HG03045 (cell line): ENCODE measurements around the gene IL15.
"Not testable (repeated sequence)": the region's sequence is repeated elsewhere in the genome, so short reads cannot be mapped to it uniquely, and the experiment has no call there.

Source experiments
- ATAC-seq: cut with Tn5 transposase; IDR thresholded peaks from one replicate; pipeline ENCODE4 v1.9.1; 2021; ENCODE audit warnings: mild to moderate bottlenecking, moderate library complexity; ENCODE audit not compliant: unreplicated experiment

The IL15 gene

DNA sequence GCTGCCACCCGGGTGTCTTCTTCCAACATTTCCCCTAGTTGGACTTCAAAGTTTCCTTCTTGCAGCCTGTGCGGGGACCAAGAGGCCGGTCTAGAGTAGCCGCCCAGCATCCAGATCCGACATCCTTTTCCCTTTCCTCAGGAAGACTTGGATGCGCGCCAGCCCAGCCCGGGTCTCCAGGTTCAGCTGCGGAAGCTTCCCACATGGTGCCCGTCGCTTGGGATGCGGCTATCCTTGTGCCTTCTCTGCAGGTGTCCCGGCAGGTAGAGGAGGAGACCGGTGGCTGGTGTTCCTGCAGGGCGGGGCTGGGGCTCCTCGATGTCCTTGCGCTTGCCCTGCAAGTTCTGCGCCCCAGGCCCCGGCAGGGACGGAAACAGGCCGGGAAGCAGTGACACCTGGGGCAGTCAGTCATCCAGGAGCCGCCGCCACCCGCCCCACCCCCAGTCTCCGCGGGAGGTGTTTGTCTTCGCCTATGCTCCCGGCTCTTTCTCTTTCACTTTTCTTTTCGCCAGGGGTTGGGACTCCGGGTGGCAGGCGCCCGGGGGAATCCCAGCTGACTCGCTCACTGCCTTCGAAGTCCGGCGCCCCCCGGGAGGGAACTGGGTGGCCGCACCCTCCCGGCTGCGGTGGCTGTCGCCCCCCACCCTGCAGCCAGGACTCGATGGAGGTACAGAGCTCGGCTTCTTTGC lies at the start of gene IL15:
Gene IL15 (plus strand): TSS at position 502 of the 689 bp plus-strand sequence. CDS start 82,882 bp downstream, outside the sequence.
- peak; percentile 70 for ATAC-seq

- ATAC-seq: no peak
These were observed 48.5 kb upstream of the IL15 start for GRCh38 chr4:141587897-141588296.

DNA sequence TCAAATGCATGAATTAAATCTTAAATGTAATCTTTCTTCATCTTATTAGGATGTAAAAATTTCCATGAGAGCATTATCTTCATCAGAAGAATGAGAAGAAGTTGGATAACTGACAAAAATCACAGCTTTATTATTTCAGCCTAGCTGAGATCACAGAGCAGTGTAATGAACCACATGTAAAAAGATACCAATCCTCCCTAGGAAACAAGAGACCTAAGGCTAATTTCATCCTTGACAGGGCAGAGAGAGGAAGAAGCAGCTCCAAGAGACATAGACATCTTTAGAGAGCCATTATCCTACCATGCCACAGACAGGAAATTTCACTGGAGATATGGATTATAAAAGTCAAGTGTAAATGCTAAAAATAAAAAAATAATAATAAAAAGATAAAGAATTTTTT lies 40.9 kb upstream of the IL15 start:
- no peak for ATAC-seq

- ATAC-seq: no peak
These were observed 36.5 kb upstream of the IL15 start for GRCh38 chr4:141599853-141600252.

- not testable (repeated sequence) for ATAC-seq
These were observed 31.7 kb upstream of the IL15 start for GRCh38 chr4:141604683-141605082.

DNA sequence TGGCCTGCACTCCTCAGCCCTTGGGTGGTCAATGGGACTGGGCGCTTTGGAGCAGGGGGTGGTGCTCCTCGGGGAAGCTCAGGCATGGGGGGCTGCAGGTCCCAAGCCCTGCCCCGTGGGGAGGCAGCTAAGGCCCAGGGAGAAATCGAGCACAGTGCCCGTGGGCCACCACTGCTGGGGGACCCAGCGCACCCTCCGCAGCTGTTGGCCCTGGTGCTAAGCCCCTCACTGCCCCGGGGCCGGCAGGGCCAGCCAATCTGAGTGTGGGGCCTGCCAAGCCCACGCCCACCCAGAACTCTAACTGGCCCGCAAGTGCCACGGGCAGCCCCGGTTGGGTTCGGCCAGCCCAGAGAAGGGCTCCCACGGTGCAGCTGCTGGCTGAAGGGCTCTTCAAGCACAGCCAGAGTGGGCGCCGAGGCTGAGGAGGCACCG lies 30.9 kb upstream of the IL15 start:
- no peak for ATAC-seq

- ATAC-seq: no peak
These were observed 27.1 kb upstream of the IL15 start for GRCh38 chr4:141609243-141609642.

DNA sequence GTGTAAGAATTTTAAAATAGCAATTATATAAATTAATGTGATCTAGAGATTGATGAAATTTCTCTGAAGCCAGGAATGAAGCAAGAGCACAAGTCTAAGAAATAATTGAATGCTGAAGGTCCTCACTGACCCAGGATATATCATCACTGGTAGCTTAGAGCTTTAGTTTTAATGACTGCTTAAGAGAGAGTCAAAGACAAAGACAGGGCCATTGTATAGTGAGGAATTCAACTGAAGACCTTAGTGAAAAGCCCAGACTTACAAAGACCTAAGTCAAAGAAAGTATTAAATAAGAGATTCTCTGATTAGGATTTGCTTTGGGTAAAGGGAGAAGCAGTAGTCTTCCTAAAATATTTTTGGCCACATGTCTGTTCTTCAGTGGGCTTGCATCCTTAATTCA lies 26.0 kb upstream of the IL15 start:
- ATAC-seq: no peak

GRCh38 chr4:141614878-141615586 lies 21.4 kb upstream of the IL15 start:
- ATAC-seq: no peak

- not testable (repeated sequence) for ATAC-seq
These were observed 20.8 kb upstream of the IL15 start for GRCh38 chr4:141615587-141615918.

DNA sequence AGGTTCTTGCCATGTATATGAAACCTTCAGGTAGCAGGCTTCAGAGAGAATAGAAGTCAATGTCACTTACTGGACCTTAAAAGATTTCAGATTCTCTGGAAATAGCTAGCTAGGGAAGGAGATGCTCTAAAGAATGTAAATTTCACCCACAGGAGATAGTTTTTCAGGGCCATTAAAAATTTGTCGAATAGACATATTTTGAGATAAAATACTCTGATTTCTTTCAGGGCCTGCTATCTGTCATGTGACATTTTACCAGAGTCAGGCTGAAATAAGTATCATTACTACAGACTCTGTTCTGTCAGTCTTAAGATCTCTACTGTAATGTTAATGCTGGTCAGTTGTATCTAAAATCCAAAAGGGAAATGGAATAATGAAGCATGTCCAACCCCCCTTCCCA lies 15.7 kb upstream of the IL15 start:
- no peak for ATAC-seq

DNA sequence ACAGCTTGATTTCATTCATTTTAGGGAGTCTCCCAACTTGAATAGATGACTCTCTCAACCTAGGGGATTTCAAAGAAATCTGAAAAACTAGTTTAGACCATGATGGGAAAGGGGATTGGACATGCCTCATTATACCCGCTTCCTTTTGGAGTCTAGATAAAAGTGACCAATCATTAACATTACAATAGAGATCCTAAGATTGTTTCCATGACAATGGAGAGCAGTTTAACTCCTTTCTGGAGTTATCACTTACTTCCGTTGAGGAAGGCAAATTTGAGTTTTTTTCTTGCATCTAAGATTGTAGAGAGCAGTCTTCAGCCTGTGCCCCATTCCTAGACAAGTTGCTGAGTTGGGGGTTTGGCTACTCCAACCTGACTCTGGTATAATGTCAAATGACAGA lies 11.4 kb upstream of the IL15 start:
- no peak for ATAC-seq

- ATAC-seq: no peak
These were observed 5.5 kb upstream of the IL15 start for GRCh38 chr4:141630854-141631253.

- ATAC-seq: peak; percentile 42
These were observed 674 bp upstream of the IL15 start for GRCh38 chr4:141635736-141636081.

DNA sequence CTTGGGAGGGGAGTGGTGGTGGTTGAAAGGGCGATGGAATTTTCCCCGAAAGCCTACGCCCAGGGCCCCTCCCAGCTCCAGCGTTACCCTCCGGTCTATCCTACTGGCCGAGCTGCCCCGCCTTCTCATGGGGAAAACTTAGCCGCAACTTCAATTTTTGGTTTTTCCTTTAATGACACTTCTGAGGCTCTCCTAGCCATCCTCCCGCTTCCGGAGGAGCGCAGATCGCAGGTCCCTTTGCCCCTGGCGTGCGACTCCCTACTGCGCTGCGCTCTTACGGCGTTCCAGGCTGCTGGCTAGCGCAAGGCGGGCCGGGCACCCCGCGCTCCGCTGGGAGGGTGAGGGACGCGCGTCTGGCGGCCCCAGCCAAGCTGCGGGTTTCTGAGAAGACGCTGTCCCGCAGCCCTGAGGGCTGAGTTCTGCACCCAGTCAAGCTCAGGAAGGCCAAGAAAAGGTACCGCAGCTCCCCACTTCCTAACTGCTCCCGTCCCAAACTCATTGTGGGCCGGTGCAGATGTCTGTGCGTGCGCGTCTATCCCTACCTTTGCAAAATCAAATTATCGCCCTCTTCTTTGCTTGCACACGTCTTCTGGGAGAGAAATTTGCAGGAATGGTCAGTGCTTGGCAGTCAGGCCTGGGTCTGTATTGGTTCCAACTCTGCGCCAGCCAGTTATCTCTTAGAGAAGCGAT lies 533 bp downstream of the IL15 start:
- ATAC-seq: peak; percentile 58

- ATAC-seq: no peak
These were observed 1.2 kb downstream of the IL15 start for GRCh38 chr4:141637565-141637964.

- ATAC-seq: no peak
These were observed 1.8 kb downstream of the IL15 start for GRCh38 chr4:141638230-141638629.

GRCh38 chr4:141640696-141641095 lies 4.3 kb downstream of the IL15 start:
- no peak for ATAC-seq

- no peak for ATAC-seq
These were observed 5.7 kb downstream of the IL15 start for GRCh38 chr4:141642063-141642462.

DNA sequence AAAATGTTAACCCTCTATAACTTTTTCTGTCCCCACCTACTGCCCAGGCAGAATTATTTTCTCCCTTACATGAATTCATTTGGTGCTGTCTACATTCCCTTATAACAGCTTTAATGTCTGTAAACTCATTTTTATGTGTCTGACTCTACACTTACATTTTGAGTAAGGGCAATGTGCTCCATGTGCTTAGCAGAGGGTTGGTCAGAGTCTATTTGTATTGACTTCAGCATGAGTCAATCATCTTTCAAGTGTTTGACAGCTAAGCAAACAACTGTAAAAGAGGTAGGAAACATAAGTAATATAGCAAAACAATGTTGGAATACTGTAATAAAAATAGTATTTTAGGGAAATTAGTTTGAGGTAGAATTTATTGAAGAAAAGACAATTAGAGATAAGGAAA lies 6.3 kb downstream of the IL15 start:
- ATAC-seq: no peak

DNA sequence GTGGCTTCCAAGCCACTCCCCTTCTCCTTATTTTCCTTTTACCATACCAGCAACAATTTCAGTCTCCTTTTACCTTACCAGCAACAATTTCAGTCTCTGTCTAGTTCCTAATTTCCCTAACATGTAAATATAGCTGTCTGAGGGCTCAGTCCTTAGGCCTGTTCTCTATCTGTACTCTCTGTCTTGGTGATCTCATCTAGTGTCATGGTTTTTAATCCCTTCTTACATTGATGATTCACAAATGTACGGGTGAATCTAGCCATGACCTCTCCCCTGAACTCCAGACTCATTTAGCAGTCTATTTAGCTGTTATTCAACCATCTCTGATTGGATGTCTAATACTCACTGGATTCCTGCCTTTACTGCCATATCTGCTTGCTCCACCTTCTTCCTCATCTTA lies 7.2 kb downstream of the IL15 start:
- ATAC-seq: peak; percentile 59
